SK-N-SH treated with all-trans-retinoic acid at 6 μM for 48 hours (cell line): ENCODE measurements around the gene ANKRD42.

Experiments
- ATAC-seq: fragments of 200-7000 bp; cut with Tn5 transposase; 3 replicates; pipeline ENCODE4 v1.9.1; 2020; ENCODE audit warnings: mild to moderate bottlenecking, moderate library complexity
- ARNTL ChIP-seq: fragments of 450-650 bp; formaldehyde crosslinking; IDR thresholded peaks from 2 replicates; pipeline ENCODE4 v1.5.0; 2020; ENCODE audit warnings: low read depth, mild to moderate bottlenecking, moderate library complexity, borderline replicate concordance
- CSDC2 ChIP-seq: fragments of 250-450 bp; sonication (Bioruptor Pico); IDR thresholded peaks from 2 replicates; pipeline ENCODE4 v1.5.0; 2020; ENCODE audit warnings: mild to moderate bottlenecking, moderate library complexity
- ESRRG ChIP-seq: fragments of 250-450 bp; sonication (Bioruptor Pico); IDR thresholded peaks from 2 replicates; pipeline ENCODE4 v1.6.1; 2021; ENCODE audit warnings: mild to moderate bottlenecking
- GLIS3 ChIP-seq: fragments of 250-450 bp; sonication (Bioruptor Pico); IDR thresholded peaks from 2 replicates; pipeline ENCODE4 v1.5.0; 2020; ENCODE audit warnings: mild to moderate bottlenecking, moderate library complexity
- ISL1 ChIP-seq: fragments of 250-450 bp; sonication (Bioruptor Pico); IDR thresholded peaks from 2 replicates; pipeline ENCODE4 v2.1.2; 2022; ENCODE audit warnings: mild to moderate bottlenecking, moderate library complexity
- OSR1 ChIP-seq: fragments of 250-450 bp; sonication (Bioruptor Pico); IDR thresholded peaks from 2 replicates; pipeline ENCODE4 v1.8.0; 2022; ENCODE audit warnings: moderate library complexity, mild to moderate bottlenecking, inconsistent platforms
- PPARA ChIP-seq: fragments of 250-450 bp; sonication (Bioruptor Pico); IDR thresholded peaks from 2 replicates; pipeline ENCODE4 v1.5.0; 2020; ENCODE audit warnings: mild to moderate bottlenecking, borderline replicate concordance
- RARB ChIP-seq: fragments of 250-450 bp; sonication (Bioruptor Pico); IDR thresholded peaks from 2 replicates; pipeline ENCODE4 v1.8.0; 2021; ENCODE audit warnings: mild to moderate bottlenecking, moderate library complexity
- TCF4 ChIP-seq: fragments of 250-450 bp; sonication (Bioruptor Pico); IDR thresholded peaks from 2 replicates; pipeline ENCODE4 v1.8.0; 2021; ENCODE audit warnings: mild to moderate bottlenecking, moderate library complexity, borderline replicate concordance
- TOX ChIP-seq: fragments of 250-450 bp; sonication (Bioruptor Pico); IDR thresholded peaks from 2 replicates; pipeline ENCODE4 v1.8.0; 2021; ENCODE audit warnings: mild to moderate bottlenecking, moderate library complexity, borderline replicate concordance
- ZC3H10 ChIP-seq: fragments of 250-450 bp; sonication (Bioruptor Pico); IDR thresholded peaks from 2 replicates; pipeline ENCODE4 v1.5.1; 2021; ENCODE audit warnings: mild to moderate bottlenecking, moderate library complexity
- ZFP3 ChIP-seq: fragments of 250-450 bp; sonication (Bioruptor Pico); IDR thresholded peaks from 2 replicates; pipeline ENCODE4 v1.5.0; 2020; ENCODE audit warnings: mild to moderate bottlenecking, moderate library complexity
- ZFP30 ChIP-seq: fragments of 450-650 bp; formaldehyde crosslinking; IDR thresholded peaks from 2 replicates; pipeline ENCODE4 v1.5.0; 2022; ENCODE audit warnings: mild to moderate bottlenecking, moderate library complexity
- ZNF565 ChIP-seq: fragments of 450-650 bp; formaldehyde crosslinking; conservative IDR thresholded peaks from 2 replicates; pipeline ENCODE4 v1.5.0; 2020; ENCODE audit warnings: low read depth, mild to moderate bottlenecking, moderate library complexity
- ZNF70 ChIP-seq: fragments of 450-650 bp; formaldehyde crosslinking; IDR thresholded peaks from 2 replicates; pipeline ENCODE4 v1.5.0; 2020; ENCODE audit warnings: mild to moderate bottlenecking, moderate library complexity
- ZNF8 ChIP-seq: fragments of 450-650 bp; formaldehyde crosslinking; IDR thresholded peaks from 2 replicates; pipeline ENCODE4 v1.5.0; 2020; ENCODE audit warnings: mild to moderate bottlenecking, moderate library complexity
- TF ChIP-seq, protein P1 (sequence below): fragments of 250-450 bp; sonication (Bioruptor Pico); IDR thresholded peaks from 2 replicates; pipeline ENCODE4 v1.5.1; 2020; ENCODE audit warnings: low read depth, mild to moderate bottlenecking, moderate library complexity
- TF ChIP-seq, protein P2 (sequence below): fragments of 250-450 bp; sonication (Bioruptor Pico); IDR thresholded peaks from 2 replicates; pipeline ENCODE4 v1.5.0; 2020; ENCODE audit warnings: mild to moderate bottlenecking, moderate library complexity
- TF ChIP-seq, protein P3 (sequence below): fragments of 250-450 bp; sonication (Bioruptor Pico); IDR thresholded peaks from 2 replicates; pipeline ENCODE4 v1.8.0; 2021; ENCODE audit warnings: low read depth, mild to moderate bottlenecking, moderate library complexity, borderline replicate concordance
- TF ChIP-seq, protein P4 (sequence below): fragments of 250-450 bp; sonication (Bioruptor Pico); IDR thresholded peaks from 2 replicates; pipeline ENCODE4 v1.5.1; 2021; ENCODE audit warnings: mild to moderate bottlenecking, moderate library complexity
- TF ChIP-seq, protein P5 (sequence below): fragments of 250-450 bp; sonication (Bioruptor Pico); IDR thresholded peaks from 2 replicates; pipeline ENCODE4 v1.8.0; 2020; ENCODE audit warnings: mild to moderate bottlenecking, moderate library complexity, borderline replicate concordance

The ANKRD42 gene

DNA sequence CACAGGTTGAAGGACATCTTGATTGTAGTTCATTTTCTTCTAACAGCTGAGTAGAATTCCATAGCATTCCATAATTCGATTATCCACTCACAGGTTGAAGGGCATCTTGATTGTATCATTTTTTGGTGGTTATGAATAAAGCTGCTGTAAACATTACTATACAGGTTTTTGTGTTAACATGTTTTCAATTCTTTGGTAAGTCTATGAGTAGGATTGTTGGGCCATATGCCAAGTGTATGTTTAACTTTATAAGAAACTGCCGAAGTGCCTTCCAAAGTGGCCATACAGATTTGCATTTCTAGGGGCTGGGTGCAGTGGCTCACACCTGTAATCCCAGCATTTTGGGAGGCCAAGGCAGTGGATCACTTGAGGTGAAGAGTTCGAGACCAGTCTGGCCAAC, 44.6 kb downstream of the ANKRD42 start:
- TF ChIP-seq ESRRG (no peak), GLIS3 (no peak), ZC3H10 (no peak), CSDC2 (CRISPR knock-in tag) (no peak), OSR1 (CRISPR knock-in tag) (no peak), RARB (CRISPR knock-in tag) (no peak), ZFP30 (no peak), ARNTL (CRISPR knock-in tag) (no peak), ZNF70 (no peak), ZFP3 (peak; percentile 43; the same call in 1 of the 2 replicates), ZNF8 (peak; percentile 48; the same call in 1 of the 2 replicates), PPARA (CRISPR knock-in tag) (no peak), ZNF565 (no peak), TOX (no peak), ISL1 (peak; percentile 88)
- TF ChIP-seq, protein P1, sequence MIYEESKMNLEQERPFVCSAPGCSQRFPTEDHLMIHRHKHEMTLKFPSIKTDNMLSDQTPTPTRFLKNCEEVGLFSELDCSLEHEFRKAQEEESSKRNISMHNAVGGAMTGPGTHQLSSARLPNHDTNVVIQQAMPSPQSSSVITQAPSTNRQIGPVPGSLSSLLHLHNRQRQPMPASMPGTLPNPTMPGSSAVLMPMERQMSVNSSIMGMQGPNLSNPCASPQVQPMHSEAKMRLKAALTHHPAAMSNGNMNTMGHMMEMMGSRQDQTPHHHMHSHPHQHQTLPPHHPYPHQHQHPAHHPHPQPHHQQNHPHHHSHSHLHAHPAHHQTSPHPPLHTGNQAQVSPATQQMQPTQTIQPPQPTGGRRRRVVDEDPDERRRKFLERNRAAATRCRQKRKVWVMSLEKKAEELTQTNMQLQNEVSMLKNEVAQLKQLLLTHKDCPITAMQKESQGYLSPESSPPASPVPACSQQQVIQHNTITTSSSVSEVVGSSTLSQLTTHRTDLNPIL (CRISPR knock-in tag) = no peak
- TF ChIP-seq, protein P2, sequence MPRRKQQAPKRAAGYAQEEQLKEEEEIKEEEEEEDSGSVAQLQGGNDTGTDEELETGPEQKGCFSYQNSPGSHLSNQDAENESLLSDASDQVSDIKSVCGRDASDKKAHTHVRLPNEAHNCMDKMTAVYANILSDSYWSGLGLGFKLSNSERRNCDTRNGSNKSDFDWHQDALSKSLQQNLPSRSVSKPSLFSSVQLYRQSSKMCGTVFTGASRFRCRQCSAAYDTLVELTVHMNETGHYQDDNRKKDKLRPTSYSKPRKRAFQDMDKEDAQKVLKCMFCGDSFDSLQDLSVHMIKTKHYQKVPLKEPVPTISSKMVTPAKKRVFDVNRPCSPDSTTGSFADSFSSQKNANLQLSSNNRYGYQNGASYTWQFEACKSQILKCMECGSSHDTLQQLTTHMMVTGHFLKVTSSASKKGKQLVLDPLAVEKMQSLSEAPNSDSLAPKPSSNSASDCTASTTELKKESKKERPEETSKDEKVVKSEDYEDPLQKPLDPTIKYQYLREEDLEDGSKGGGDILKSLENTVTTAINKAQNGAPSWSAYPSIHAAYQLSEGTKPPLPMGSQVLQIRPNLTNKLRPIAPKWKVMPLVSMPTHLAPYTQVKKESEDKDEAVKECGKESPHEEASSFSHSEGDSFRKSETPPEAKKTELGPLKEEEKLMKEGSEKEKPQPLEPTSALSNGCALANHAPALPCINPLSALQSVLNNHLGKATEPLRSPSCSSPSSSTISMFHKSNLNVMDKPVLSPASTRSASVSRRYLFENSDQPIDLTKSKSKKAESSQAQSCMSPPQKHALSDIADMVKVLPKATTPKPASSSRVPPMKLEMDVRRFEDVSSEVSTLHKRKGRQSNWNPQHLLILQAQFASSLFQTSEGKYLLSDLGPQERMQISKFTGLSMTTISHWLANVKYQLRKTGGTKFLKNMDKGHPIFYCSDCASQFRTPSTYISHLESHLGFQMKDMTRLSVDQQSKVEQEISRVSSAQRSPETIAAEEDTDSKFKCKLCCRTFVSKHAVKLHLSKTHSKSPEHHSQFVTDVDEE (CRISPR knock-in tag) = no peak
- TF ChIP-seq, protein P3, sequence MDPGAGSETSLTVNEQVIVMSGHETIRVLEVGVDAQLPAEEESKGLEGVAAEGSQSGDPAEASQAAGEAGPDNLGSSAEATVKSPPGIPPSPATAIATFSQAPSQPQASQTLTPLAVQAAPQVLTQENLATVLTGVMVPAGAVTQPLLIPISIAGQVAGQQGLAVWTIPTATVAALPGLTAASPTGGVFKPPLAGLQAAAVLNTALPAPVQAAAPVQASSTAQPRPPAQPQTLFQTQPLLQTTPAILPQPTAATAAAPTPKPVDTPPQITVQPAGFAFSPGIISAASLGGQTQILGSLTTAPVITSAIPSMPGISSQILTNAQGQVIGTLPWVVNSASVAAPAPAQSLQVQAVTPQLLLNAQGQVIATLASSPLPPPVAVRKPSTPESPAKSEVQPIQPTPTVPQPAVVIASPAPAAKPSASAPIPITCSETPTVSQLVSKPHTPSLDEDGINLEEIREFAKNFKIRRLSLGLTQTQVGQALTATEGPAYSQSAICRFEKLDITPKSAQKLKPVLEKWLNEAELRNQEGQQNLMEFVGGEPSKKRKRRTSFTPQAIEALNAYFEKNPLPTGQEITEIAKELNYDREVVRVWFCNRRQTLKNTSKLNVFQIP (CRISPR knock-in tag) = no peak
- TF ChIP-seq, protein P4, sequence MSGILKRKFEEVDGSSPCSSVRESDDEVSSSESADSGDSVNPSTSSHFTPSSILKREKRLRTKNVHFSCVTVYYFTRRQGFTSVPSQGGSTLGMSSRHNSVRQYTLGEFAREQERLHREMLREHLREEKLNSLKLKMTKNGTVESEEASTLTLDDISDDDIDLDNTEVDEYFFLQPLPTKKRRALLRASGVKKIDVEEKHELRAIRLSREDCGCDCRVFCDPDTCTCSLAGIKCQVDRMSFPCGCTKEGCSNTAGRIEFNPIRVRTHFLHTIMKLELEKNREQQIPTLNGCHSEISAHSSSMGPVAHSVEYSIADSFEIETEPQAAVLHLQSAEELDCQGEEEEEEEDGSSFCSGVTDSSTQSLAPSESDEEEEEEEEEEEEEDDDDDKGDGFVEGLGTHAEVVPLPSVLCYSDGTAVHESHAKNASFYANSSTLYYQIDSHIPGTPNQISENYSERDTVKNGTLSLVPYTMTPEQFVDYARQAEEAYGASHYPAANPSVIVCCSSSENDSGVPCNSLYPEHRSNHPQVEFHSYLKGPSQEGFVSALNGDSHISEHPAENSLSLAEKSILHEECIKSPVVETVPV (CRISPR knock-in tag) = no peak
- TF ChIP-seq, protein P5, sequence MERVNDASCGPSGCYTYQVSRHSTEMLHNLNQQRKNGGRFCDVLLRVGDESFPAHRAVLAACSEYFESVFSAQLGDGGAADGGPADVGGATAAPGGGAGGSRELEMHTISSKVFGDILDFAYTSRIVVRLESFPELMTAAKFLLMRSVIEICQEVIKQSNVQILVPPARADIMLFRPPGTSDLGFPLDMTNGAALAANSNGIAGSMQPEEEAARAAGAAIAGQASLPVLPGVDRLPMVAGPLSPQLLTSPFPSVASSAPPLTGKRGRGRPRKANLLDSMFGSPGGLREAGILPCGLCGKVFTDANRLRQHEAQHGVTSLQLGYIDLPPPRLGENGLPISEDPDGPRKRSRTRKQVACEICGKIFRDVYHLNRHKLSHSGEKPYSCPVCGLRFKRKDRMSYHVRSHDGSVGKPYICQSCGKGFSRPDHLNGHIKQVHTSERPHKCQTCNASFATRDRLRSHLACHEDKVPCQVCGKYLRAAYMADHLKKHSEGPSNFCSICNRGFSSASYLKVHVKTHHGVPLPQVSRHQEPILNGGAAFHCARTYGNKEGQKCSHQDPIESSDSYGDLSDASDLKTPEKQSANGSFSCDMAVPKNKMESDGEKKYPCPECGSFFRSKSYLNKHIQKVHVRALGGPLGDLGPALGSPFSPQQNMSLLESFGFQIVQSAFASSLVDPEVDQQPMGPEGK (CRISPR knock-in tag) = no peak
- ATAC-seq = no peak; the same call in 2 of the 3 replicates

DNA sequence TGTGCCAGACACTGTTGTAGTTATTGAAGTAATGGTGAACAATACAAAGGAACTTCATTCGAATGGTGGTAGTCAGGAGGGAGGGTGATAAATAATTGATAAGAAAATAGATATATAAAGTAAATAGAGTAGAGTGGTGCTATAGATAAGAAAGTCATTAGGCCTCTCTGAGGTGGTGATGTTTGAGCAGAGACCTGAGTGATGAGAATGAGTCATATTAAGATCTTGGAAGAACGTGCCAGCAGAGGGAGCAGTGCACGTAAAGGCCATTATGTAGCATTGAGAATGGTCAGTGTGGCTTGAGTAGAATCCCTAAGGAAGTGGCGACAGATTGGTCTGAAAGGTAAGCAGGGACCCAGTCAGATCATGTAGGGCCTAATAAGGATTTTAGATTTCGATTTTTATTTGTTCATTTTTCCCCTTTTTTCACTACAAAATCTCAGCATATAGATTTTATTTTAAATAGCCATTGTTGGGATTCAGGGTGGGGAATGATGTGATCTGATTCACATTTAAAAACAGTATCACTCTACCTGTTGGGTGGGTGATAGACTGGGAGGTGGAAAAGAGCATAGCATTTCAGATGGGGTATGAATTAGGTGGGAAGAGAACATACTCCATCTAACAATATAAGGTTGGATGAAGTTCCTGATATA, 47.9 kb downstream of the ANKRD42 start:
- TF ChIP-seq ISL1 = peak; percentile 7; the same call in 1 of the 2 replicates
- TF ChIP-seq, protein P4 (CRISPR knock-in tag) = no peak
- peak; percentile 98 for ATAC-seq

DNA sequence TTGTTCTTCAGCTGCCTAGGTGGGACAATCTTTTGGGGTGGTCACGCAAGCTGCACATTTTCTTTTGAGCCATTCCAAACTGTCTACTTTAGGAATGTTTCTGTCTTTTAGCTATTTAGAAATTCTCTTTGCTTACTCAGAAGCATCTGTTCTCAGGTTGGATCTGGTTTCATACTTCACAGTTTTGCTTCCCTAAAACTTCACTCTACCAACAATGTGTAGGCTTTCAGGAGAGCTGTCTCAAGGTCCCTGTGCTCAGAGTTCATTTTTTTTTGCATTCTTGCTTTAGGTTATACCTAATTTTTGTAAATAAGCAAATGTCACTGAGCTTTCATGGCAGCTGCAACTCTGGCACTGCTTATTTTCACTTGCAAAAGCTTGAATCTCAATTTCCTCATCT, 55.9 kb downstream of the ANKRD42 start:
- ATAC-seq = no peak
- TF ChIP-seq ZFP30 (no peak), TCF4 (CRISPR knock-in tag) (no peak), RARB (CRISPR knock-in tag) (no peak), TOX (no peak), ZNF8 (no peak), ZFP3 (no peak)
- TF ChIP-seq, all 23 proteins: peak for 0
